HepG2 (cell line): ENCODE measurements around the gene PDE3A. TPM values are rescaled to one million over a fixed set of nuclear protein-coding genes. Genes with fewer than 3 reads are reported as not detected.

Experiments
- ARID3A ChIP-seq: IDR thresholded peaks from 2 replicates; pipeline ENCODE4 v1.6.1; 2012; ENCODE audit warnings: low read depth, low read length, improper control_type of control experiment
- EEA1 ChIP-seq: sonication (generic); formaldehyde crosslinking; IDR thresholded peaks from 2 replicates; pipeline ENCODE4 v1.5.1; 2020; ENCODE audit warnings: mild to moderate bottlenecking, missing genetic modification reagents, borderline replicate concordance
- ELK4 ChIP-seq: sonication (generic); formaldehyde crosslinking; IDR thresholded peaks from 2 replicates; pipeline ENCODE4 v1.9.0; 2021; ENCODE audit warnings: missing genetic modification reagents, borderline replicate concordance
- FOXK2 ChIP-seq: fragments of 450-650 bp; IDR thresholded peaks from 2 replicates; pipeline ENCODE4 v1.6.1; 2016
- FOXO1 ChIP-seq: sonication (generic); formaldehyde crosslinking; IDR thresholded peaks from 2 replicates; pipeline ENCODE4 v1.4.0; 2020; ENCODE audit warnings: missing genetic modification reagents
- HHEX ChIP-seq: IDR thresholded peaks from 2 replicates; pipeline ENCODE4 v1.6.1; 2016; ENCODE audit warnings: control low read depth
- PAX8 ChIP-seq: sonication (generic); formaldehyde crosslinking; IDR thresholded peaks from 2 replicates; pipeline ENCODE4 v1.8.0; 2022; ENCODE audit warnings: mild to moderate bottlenecking, missing genetic modification reagents, borderline replicate concordance
- SALL1 ChIP-seq: sonication (generic); formaldehyde crosslinking; IDR thresholded peaks from 2 replicates; pipeline ENCODE4 v1.8.0; 2022; ENCODE audit warnings: mild to moderate bottlenecking, missing genetic modification reagents
- SMAD9 ChIP-seq: sonication (generic); formaldehyde crosslinking; IDR thresholded peaks from 2 replicates; pipeline ENCODE4 v1.5.1; 2020; ENCODE audit warnings: mild to moderate bottlenecking, missing genetic modification reagents
- SRSF4 ChIP-seq: fragments of 200-400 bp; formaldehyde crosslinking; IDR thresholded peaks from one replicate; pipeline ENCODE4 v1.6.1; 2018; ENCODE audit warnings: mild to moderate bottlenecking, low read depth, low read length, moderate library complexity; ENCODE audit not compliant: poor library complexity, severe bottlenecking
- STAG1 ChIP-seq: sonication (generic); formaldehyde crosslinking; IDR thresholded peaks from 2 replicates; pipeline ENCODE4 v1.4.0; 2020; ENCODE audit warnings: missing genetic modification reagents
- TFAP4 ChIP-seq: sonication (generic); IDR thresholded peaks from 2 replicates; pipeline ENCODE4 v1.6.1; 2016; ENCODE audit warnings: low read depth, borderline replicate concordance
- YY1 ChIP-seq: IDR thresholded peaks from 2 replicates; pipeline ENCODE4 v1.6.1; 2011; ENCODE audit warnings: low read length, low read depth, moderate library complexity, mild to moderate bottlenecking; ENCODE audit not compliant: insufficient read depth, insufficient replicate concordance
- ZFP82 ChIP-seq: sonication (generic); formaldehyde crosslinking; IDR thresholded peaks from 2 replicates; pipeline ENCODE4 v1.5.1; 2020; ENCODE audit warnings: mild to moderate bottlenecking, missing genetic modification reagents, borderline replicate concordance
- ZNF124 ChIP-seq: sonication (generic); formaldehyde crosslinking; IDR thresholded peaks from 2 replicates; pipeline ENCODE4 v1.4.0; 2020; ENCODE audit warnings: missing genetic modification reagents
- ZNF225 ChIP-seq: sonication (generic); formaldehyde crosslinking; IDR thresholded peaks from 2 replicates; pipeline ENCODE4 v1.4.0; 2020; ENCODE audit warnings: mild to moderate bottlenecking, missing genetic modification reagents
- ZNF484 ChIP-seq: sonication (generic); formaldehyde crosslinking; IDR thresholded peaks from 2 replicates; pipeline ENCODE4 v1.5.1; 2020; ENCODE audit warnings: mild to moderate bottlenecking, low read depth, missing genetic modification reagents, borderline replicate concordance
- ZNF562 ChIP-seq: sonication (generic); formaldehyde crosslinking; IDR thresholded peaks from 2 replicates; pipeline ENCODE4 v1.8.0; 2022; ENCODE audit warnings: missing genetic modification reagents, borderline replicate concordance
- polyA plus RNA-seq, 8 experiments: library from polyadenylated mRNA; depleted of rRNA in 3 of 8; stranded (reverse) in 7 of 8; unstranded in 1 of 8; fragments of >200 nt; fragmentation: Illumina TruSeq in 4 of 8; extraction: Trizol in 4 of 8; gene quantifications; 2 replicates each; pipeline versions ENCODE4 v1.2.1 to v1.2.3, GENCODE V29; 2011 to 2016; ENCODE audit warnings: low read depth in 4 of 8, missing spikeins in 1 of 8, mixed read lengths in 1 of 8; ENCODE audit not compliant: insufficient read depth in 1 of 8
- total RNA-seq, 5 experiments: library from RNA; depleted of rRNA; stranded (reverse); fragments of >200 nt; fragmentation: Illumina TruSeq; extraction: Trizol; gene quantifications; 2 replicates each; pipeline ENCODE4 v1.2.3, GENCODE V29; 2016; ENCODE audit warnings: low read depth in 1 of 5
- TF ChIP-seq, protein P1 (sequence below): sonication (generic); formaldehyde crosslinking; IDR thresholded peaks from 2 replicates; pipeline ENCODE4 v1.8.0; 2022; ENCODE audit warnings: mild to moderate bottlenecking, missing genetic modification reagents; ENCODE audit not compliant: insufficient replicate concordance
- TF ChIP-seq, protein P2 (sequence below): sonication (generic); formaldehyde crosslinking; IDR thresholded peaks from 2 replicates; pipeline ENCODE4 v1.8.0; 2022; ENCODE audit warnings: missing genetic modification reagents, mild to moderate bottlenecking, inconsistent platforms, borderline replicate concordance
- TF ChIP-seq, protein P3 (sequence below): sonication (generic); formaldehyde crosslinking; IDR thresholded peaks from 2 replicates; pipeline ENCODE4 v1.5.0; 2020; ENCODE audit warnings: mild to moderate bottlenecking, low read depth, missing genetic modification reagents, borderline replicate concordance

Gene PDE3A
- total and polyA plus RNA-seq, 2 of the 13 experiments (the other 11 are each of a cell fraction or from before 2014, with no cell fraction given): 0.77 to 1.5 TPM

DNA sequence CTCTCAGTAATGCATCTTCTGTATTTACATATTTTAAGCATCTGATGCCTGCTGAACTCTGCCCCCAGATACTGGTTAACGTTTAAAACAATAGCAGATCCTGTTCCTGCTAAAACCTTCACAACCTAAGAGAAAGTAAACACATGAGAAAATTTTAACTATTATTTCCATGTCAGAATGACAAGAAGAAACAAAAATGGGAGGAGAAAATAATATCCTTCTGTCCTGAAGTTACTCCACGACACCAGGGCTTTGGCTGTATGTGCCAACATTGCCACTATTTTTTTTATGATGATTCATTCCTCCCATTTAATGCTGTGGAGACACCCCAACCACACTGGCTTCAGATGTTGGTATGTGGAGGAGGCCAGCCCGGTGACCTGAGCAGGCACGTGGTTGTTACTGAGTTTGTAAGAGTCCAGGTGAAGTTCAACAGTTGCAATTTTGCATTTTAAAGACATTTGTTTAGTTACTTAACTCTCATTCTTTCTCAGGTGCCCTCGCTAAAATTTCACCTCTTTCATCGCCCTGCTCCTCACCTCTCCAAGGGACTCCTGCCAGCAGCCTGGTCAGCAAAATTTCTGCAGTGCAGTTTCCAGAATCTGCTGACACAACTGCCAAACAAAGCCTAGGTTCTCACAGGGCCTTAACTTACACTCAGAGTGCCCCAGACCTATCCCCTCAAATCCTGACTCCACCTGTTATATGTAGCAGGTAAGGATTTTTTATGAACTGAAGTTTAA lies 261.2 kb downstream of the PDE3A start (continued):
- TF ChIP-seq PAX8: no peak
- no peak for TF ChIP-seq EEA1
- TF ChIP-seq ZNF225 (CRISPR knock-in tag): no peak
- no peak for TF ChIP-seq TFAP4
- no peak for TF ChIP-seq ZNF484 (CRISPR knock-in tag)
- TF ChIP-seq ELK4 (CRISPR knock-in tag): no peak
- TF ChIP-seq ZNF124 (CRISPR knock-in tag): no peak
- no peak for TF ChIP-seq ZNF562 (CRISPR knock-in tag)
- TF ChIP-seq ARID3A: 0 out of 2 replicates have a peak, but pooled peaks have one; percentile 31
- no peak for TF ChIP-seq FOXO1 (CRISPR knock-in tag)
- TF ChIP-seq, protein P1, sequence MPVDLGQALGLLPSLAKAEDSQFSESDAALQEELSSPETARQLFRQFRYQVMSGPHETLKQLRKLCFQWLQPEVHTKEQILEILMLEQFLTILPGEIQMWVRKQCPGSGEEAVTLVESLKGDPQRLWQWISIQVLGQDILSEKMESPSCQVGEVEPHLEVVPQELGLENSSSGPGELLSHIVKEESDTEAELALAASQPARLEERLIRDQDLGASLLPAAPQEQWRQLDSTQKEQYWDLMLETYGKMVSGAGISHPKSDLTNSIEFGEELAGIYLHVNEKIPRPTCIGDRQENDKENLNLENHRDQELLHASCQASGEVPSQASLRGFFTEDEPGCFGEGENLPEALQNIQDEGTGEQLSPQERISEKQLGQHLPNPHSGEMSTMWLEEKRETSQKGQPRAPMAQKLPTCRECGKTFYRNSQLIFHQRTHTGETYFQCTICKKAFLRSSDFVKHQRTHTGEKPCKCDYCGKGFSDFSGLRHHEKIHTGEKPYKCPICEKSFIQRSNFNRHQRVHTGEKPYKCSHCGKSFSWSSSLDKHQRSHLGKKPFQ (CRISPR knock-in tag): no peak
- no peak for TF ChIP-seq STAG1
- peak; percentile 60 for TF ChIP-seq SALL1
- TF ChIP-seq, protein P2, sequence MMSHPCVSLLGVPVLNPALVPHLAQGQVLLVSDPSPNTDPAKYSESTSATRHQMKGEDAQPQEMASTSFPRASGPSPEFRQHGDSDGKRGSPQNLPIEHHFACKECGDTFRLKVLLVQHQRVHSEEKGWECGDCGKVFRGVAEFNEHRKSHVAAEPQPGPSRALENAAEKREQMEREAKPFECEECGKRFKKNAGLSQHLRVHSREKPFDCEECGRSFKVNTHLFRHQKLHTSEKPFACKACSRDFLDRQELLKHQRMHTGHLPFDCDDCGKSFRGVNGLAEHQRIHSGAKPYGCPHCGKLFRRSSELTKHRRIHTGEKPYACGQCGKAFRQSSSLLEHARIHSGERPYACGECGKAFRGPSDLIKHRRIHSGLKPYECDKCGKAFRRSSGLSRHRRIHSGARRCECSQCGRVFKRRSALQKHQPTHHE (CRISPR knock-in tag): no peak
- no peak for TF ChIP-seq YY1
- TF ChIP-seq ZFP82 (CRISPR knock-in tag): no peak
- no peak for TF ChIP-seq SMAD9 (CRISPR knock-in tag)
- no peak for TF ChIP-seq HHEX (CRISPR knock-in tag)
- TF ChIP-seq SRSF4: no peak
- TF ChIP-seq, protein P3, sequence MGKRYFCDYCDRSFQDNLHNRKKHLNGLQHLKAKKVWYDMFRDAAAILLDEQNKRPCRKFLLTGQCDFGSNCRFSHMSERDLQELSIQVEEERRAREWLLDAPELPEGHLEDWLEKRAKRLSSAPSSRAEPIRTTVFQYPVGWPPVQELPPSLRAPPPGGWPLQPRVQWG (CRISPR knock-in tag): no peak
- no peak for TF ChIP-seq FOXK2
